WTC11 (cell line): Measurements from ENCODE around the gene ITGA6. TPM values are rescaled to one million over a fixed set of nuclear protein-coding genes. Genes with fewer than 3 reads are reported as not detected.

Experiments used
- ATAC-seq: fragments of 200-7000 bp; cut with Tn5 transposase; 2 replicates; pipeline ENCODE4 v1.10.0; 2021; ENCODE audit warnings: mild to moderate bottlenecking, moderate library complexity
- CTCF ChIA-PET: fragments of 300-600 bp; sonication (Branson Sonifier 250); formaldehyde crosslinking; loops from one replicate; lab custom pipeline; 2021; ENCODE audit warnings: antibody characterized with exemption; lab: Charles Lee
- POLR2A ChIA-PET: fragments of 350-600 bp; sonication (Branson Sonifier 250); formaldehyde crosslinking; loops from one replicate; lab custom pipeline; 2021; ENCODE audit warnings: antibody characterized with exemption; lab: Charles Lee
- DNase-seq: peaks from one replicate; pipeline ENCODE4 v3.0.0; 2021; ENCODE audit warnings: low spot score
- H3K27ac Mint-ChIP-seq: 2 replicates; pipeline ENCODE4 v1.8.0; 2021; ENCODE audit warnings: mixed read lengths
- H3K27me3 Mint-ChIP-seq: 2 replicates; pipeline ENCODE4 v1.8.0; 2021; ENCODE audit warnings: low read depth, mild to moderate bottlenecking, moderate library complexity, mixed read lengths
- H3K36me3 Mint-ChIP-seq: 2 replicates; pipeline ENCODE4 v1.8.0; 2021; ENCODE audit warnings: mixed read lengths
- H3K4me1 Mint-ChIP-seq: 2 replicates; pipeline ENCODE4 v1.8.0; 2022; ENCODE audit warnings: mixed read lengths
- H3K4me3 Mint-ChIP-seq: 2 replicates; pipeline ENCODE4 v1.8.0; 2021; ENCODE audit warnings: mild to moderate bottlenecking, moderate library complexity, mixed read lengths
- H3K9me3 Mint-ChIP-seq: 2 replicates; pipeline ENCODE4 v1.8.0; 2021; ENCODE audit warnings: mixed read lengths
- AR ChIP-seq: fragments of 250-450 bp; sonication (Bioruptor Pico); IDR thresholded peaks from 2 replicates; pipeline ENCODE4 v1.9.0; 2021; ENCODE audit warnings: mild to moderate bottlenecking
- ARID4B ChIP-seq: sonication (generic); formaldehyde crosslinking; IDR thresholded peaks from 2 replicates; pipeline ENCODE4 v1.8.0; 2023; ENCODE audit warnings: missing genetic modification reagents, mild to moderate bottlenecking, borderline replicate concordance
- ATF6 ChIP-seq: sonication (generic); formaldehyde crosslinking; IDR thresholded peaks from 2 replicates; pipeline ENCODE4 v1.8.1; 2023; ENCODE audit warnings: mild to moderate bottlenecking, missing genetic modification reagents
- FOXJ3 ChIP-seq: sonication (generic); formaldehyde crosslinking; IDR thresholded peaks from 2 replicates; pipeline ENCODE4 v1.9.0; 2021; ENCODE audit warnings: missing genetic modification reagents, mild to moderate bottlenecking, borderline replicate concordance
- HMGXB4 ChIP-seq: sonication (generic); formaldehyde crosslinking; IDR thresholded peaks from 2 replicates; pipeline ENCODE4 v1.8.1; 2023; ENCODE audit warnings: mild to moderate bottlenecking, moderate library complexity, missing genetic modification reagents
- IRF2 ChIP-seq: sonication (generic); formaldehyde crosslinking; IDR thresholded peaks from 2 replicates; pipeline ENCODE4 v1.8.0; 2022; ENCODE audit warnings: low read depth, missing genetic modification reagents, borderline replicate concordance
- JAZF1 ChIP-seq: fragments of 250-450 bp; sonication (Bioruptor Pico); IDR thresholded peaks from 2 replicates; pipeline ENCODE4 v1.9.0; 2021; ENCODE audit warnings: moderate library complexity, mild to moderate bottlenecking, inconsistent platforms
- MYBL2 ChIP-seq: sonication (generic); formaldehyde crosslinking; IDR thresholded peaks from 2 replicates; pipeline ENCODE4 v1.8.1; 2023; ENCODE audit warnings: mild to moderate bottlenecking, moderate library complexity, missing genetic modification reagents
- NFYB ChIP-seq: sonication (generic); formaldehyde crosslinking; conservative IDR thresholded peaks from 2 replicates; pipeline ENCODE4 v1.8.0; 2022; ENCODE audit warnings: low read depth, missing genetic modification reagents
- TCF7 ChIP-seq: sonication (generic); formaldehyde crosslinking; IDR thresholded peaks from 2 replicates; pipeline ENCODE4 v1.8.0; 2022; ENCODE audit warnings: mild to moderate bottlenecking, low read depth, missing genetic modification reagents, moderate library complexity
- TEAD4 ChIP-seq: sonication (generic); formaldehyde crosslinking; IDR thresholded peaks from 2 replicates; pipeline ENCODE4 v1.8.0; 2022; ENCODE audit warnings: mild to moderate bottlenecking, missing genetic modification reagents
- ZBTB21 ChIP-seq: sonication (generic); formaldehyde crosslinking; IDR thresholded peaks from 2 replicates; pipeline ENCODE4 v1.8.1; 2023; ENCODE audit warnings: mild to moderate bottlenecking, missing genetic modification reagents, borderline replicate concordance
- ZNF281 ChIP-seq: sonication (generic); formaldehyde crosslinking; IDR thresholded peaks from 2 replicates; pipeline ENCODE4 v1.8.0; 2023; ENCODE audit warnings: mild to moderate bottlenecking, missing genetic modification reagents
- ZNF423 ChIP-seq: fragments of 250-450 bp; sonication (Bioruptor Pico); IDR thresholded peaks from 2 replicates; pipeline ENCODE4 v2.1.2; 2022; ENCODE audit warnings: mild to moderate bottlenecking, moderate library complexity
- total RNA-seq: library from RNA; stranded (reverse); gene quantifications from 3 replicates; pipeline ENCODE4 v1.2.3, GENCODE V29; 2021

The ITGA6 gene
- total RNA-seq, 1 experiment from 2014 or later, result 83.6 TPM

- TF ChIP-seq AR (CRISPR knock-in tag), result no peak
- TF ChIP-seq ZBTB21 (CRISPR knock-in tag), result no peak
Measured at GRCh38 chr2:172440795-172441194, 13.4 kb downstream of the ITGA6 start (continued).

GRCh38 chr2:172442072-172442895 lies 14.9 kb downstream of the ITGA6 start:
- ATAC-seq (peak; percentile 78), DNase-seq (no peak)
- peak overlapping the region; percentile 35 for H3K27ac Mint-ChIP-seq
- CTCF ChIA-PET, result interaction anchor here (0.6 to 5.9 kb wide), 7 partner anchors 14 to 315 kb away, joined by 3 to 40 read pairs (median 6); partner anchors contain the start of gene ITGA6
- POLR2A ChIA-PET, result interaction anchor here (0.7 to 2.1 kb wide), 3 partner anchors 15 to 270 kb away, joined by 3 to 7 read pairs (median 4); partner anchors contain the start of gene ITGA6
- H3K9me3 Mint-ChIP-seq, result no peaks in the 10 kb centered on the region; the same call in 1 of the 2 replicates
- peaks cover 51% of the 10 kb centered on the region for H3K4me1 Mint-ChIP-seq
- H3K27me3 Mint-ChIP-seq, result no peaks in the 10 kb centered on the region
- H3K4me3 Mint-ChIP-seq, result no peak overlapping the region
- TF ChIP-seq FOXJ3 (CRISPR knock-in tag) (no peak), ZNF423 (no peak), IRF2 (CRISPR knock-in tag) (no peak), MYBL2 (CRISPR knock-in tag) (no peak), ATF6 (CRISPR knock-in tag) (no peak), ARID4B (CRISPR knock-in tag) (no peak)
- H3K36me3 Mint-ChIP-seq, result peaks cover 12% of the 10 kb centered on the region

- H3K27me3 Mint-ChIP-seq, result no peaks in the 10 kb centered on the region
- 0 out of 2 replicates have a peak overlapping the region, but pooled peaks have one; percentile 70 for H3K27ac Mint-ChIP-seq
- DNase-seq (no peak), ATAC-seq (no peak)
- ChIA-PET POLR2A (no interaction called here), CTCF (interaction anchor here (0.7 to 4.8 kb wide), 2 partner anchors 15 to 110 kb away, joined by 5 to 38 read pairs; no protein-coding TSS in a partner anchor)
- no peaks in the 10 kb centered on the region; the same call in 1 of the 2 replicates for H3K9me3 Mint-ChIP-seq
- peaks cover 15% of the 10 kb centered on the region for H3K36me3 Mint-ChIP-seq
- no peak overlapping the region for H3K4me3 Mint-ChIP-seq
- peaks cover 61% of the 10 kb centered on the region for H3K4me1 Mint-ChIP-seq
- TF ChIP-seq IRF2 (CRISPR knock-in tag), result no peak
- TF ChIP-seq JAZF1 (CRISPR knock-in tag), result no peak
- TF ChIP-seq ZBTB21 (CRISPR knock-in tag), result no peak
- TF ChIP-seq TCF7 (CRISPR knock-in tag), result no peak
- no peak for TF ChIP-seq ZNF281 (CRISPR knock-in tag)
- no peak for TF ChIP-seq TEAD4 (CRISPR knock-in tag)
- TF ChIP-seq NFYB (CRISPR knock-in tag), result no peak
- no peak for TF ChIP-seq HMGXB4 (CRISPR knock-in tag)
Measured at GRCh38 chr2:172445851-172446250, 18.5 kb downstream of the ITGA6 start.
